CD4-positive, CD25-positive, alpha-beta regulatory T cell (primary cell): ENCODE results near the gene F2RL2. TPM values are rescaled to one million over a fixed set of nuclear protein-coding genes. Genes with fewer than 3 reads are reported as not detected.
"Not testable (repeated sequence)": the region's sequence is repeated elsewhere in the genome, so short reads cannot be mapped to it uniquely, and the experiment has no call there.

Experiments
- ATAC-seq, 2 donors: fragments of 150-1000 bp; cut with Tn5 transposase; one replicate each; pipeline ENCODE4 v1.10.0; 2021; ENCODE audit warnings: low read depth in 2 of 2, moderate number of reproducible peaks in 2 of 2, moderate library complexity in 1 of 2
- DNase-seq, 3 donors: peaks; one replicate each; pipeline versions ENCODE4 v3.0.0 to v3.0.0-alpha.2; 2012 to 2022; ENCODE audit warnings: mixed read lengths in 1 of 3
- H3K27ac ChIP-seq: one replicate; pipeline ENCODE4 v1.7.0; 2013; ENCODE audit warnings: mild to moderate bottlenecking, low read length; ENCODE audit not compliant: insufficient read depth, poor library complexity, severe bottlenecking
- H3K27me3 ChIP-seq: one replicate; pipeline ENCODE4 v1.7.0; 2013; ENCODE audit warnings: low read length; ENCODE audit not compliant: control insufficient read depth, insufficient read depth
- H3K36me3 ChIP-seq: one replicate; pipeline ENCODE4 v1.7.0; 2013; ENCODE audit warnings: mild to moderate bottlenecking, low read length, moderate library complexity; ENCODE audit not compliant: control insufficient read depth, insufficient read depth
- H3K4me1 ChIP-seq: 2 replicates; pipeline ENCODE4 v1.7.0; 2013; ENCODE audit warnings: mild to moderate bottlenecking, low read length; ENCODE audit not compliant: insufficient read depth, control insufficient read depth, poor library complexity, severe bottlenecking
- H3K4me3 ChIP-seq: one replicate; pipeline ENCODE4 v1.7.0; 2013; ENCODE audit warnings: low read depth, mild to moderate bottlenecking, low read length, moderate library complexity
- H3K9me3 ChIP-seq, 2 experiments: 1 replicate in 1 of 2; 2 replicates in 1 of 2; pipeline ENCODE4 v1.7.0; 2013; ENCODE audit warnings: low read length in 2 of 2, mild to moderate bottlenecking in 1 of 2, moderate library complexity in 1 of 2; ENCODE audit not compliant: control insufficient read depth in 2 of 2
- H3K27ac Mint-ChIP-seq, 3 donors: one replicate each; pipeline ENCODE4 v1.8.0; 2020 to 2022; ENCODE audit warnings: mild to moderate bottlenecking in 3 of 3, mixed read lengths in 3 of 3, moderate library complexity in 2 of 3
- H3K27me3 Mint-ChIP-seq: one replicate; pipeline ENCODE4 v1.8.0; 2022; ENCODE audit warnings: mild to moderate bottlenecking, mixed read lengths
- H3K36me3 Mint-ChIP-seq: one replicate; pipeline ENCODE4 v1.8.0; 2020; ENCODE audit warnings: mixed read lengths
- H3K4me1 Mint-ChIP-seq, 4 donors: one replicate each; pipeline ENCODE4 v1.8.0; 2020 to 2022; ENCODE audit warnings: mixed read lengths in 4 of 4, mild to moderate bottlenecking in 1 of 4
- H3K4me3 Mint-ChIP-seq, 4 donors: one replicate each; pipeline ENCODE4 v1.8.0; 2020 to 2022; ENCODE audit warnings: mild to moderate bottlenecking in 4 of 4, mixed read lengths in 4 of 4, moderate library complexity in 3 of 4
- H3K9me3 Mint-ChIP-seq, 7 donors: one replicate each; pipeline ENCODE4 v1.8.0; 2020 to 2022; ENCODE audit warnings: mixed read lengths in 7 of 7, mild to moderate bottlenecking in 3 of 7, moderate library complexity in 2 of 7
- polyA plus RNA-seq, 4 donors: library from polyadenylated mRNA; unstranded; fragments of 300-500 nt; fragmentation: Illumina TruSeq; gene quantifications; one replicate each; pipeline ENCODE4 v1.2.3, GENCODE V29; 2021
- total RNA-seq: library from RNA; stranded (reverse); gene quantifications from one replicate; pipeline ENCODE4 v1.2.3, GENCODE V29; 2022

The F2RL2 gene
- total and polyA plus RNA-seq, 5 donors from 2014 or later: 0.77 to 1.6 (median 0.83) TPM; not detected in 1

DNA sequence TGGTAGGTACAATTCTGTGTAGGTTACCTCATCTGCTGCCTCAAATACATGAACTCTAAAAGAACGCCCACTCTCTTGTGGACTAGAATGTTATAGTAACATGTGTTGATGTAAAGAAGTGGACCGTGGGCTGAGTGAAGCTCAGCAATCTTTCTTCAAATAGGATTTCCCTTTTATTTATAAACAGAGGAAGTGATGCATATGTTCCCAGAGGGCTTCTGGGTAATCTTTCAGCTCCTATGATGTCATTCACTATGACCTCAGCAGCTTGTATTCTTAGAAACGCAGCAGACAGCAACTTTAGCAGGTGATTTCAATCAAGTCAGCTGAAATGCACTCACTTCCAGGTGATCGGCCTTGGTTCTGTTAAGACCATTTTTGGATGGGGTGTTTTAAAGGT is 14.4 kb downstream of the F2RL2 start:
- H3K27ac ChIP-seq: peak overlapping the region; percentile 24
- Mint-ChIP-seq H3K27me3 (no peaks in the 10 kb centered on the region), H3K4me3 (no peak overlapping the region), H3K36me3 (peaks cover 76% of the 10 kb centered on the region), H3K27ac (peak overlapping the region in 2 of 3 donors; percentile 25 to 72), H3K4me1 (peaks cover 5 to 19% (median 9%) of the 10 kb centered on the region in 4 donors), H3K9me3 (no peaks in the 10 kb centered on the region)
- H3K27me3 ChIP-seq: no peaks in the 10 kb centered on the region
- ATAC-seq (peak; percentile 50 to 56), DNase-seq (peak in 2 of 3 donors; percentile 16 to 58)
- peaks cover 65% of the 10 kb centered on the region for H3K36me3 ChIP-seq
- no peaks in the 10 kb centered on the region for H3K9me3 ChIP-seq
- no peak overlapping the region for H3K4me3 ChIP-seq
- no peaks in the 10 kb centered on the region for H3K4me1 ChIP-seq

DNA sequence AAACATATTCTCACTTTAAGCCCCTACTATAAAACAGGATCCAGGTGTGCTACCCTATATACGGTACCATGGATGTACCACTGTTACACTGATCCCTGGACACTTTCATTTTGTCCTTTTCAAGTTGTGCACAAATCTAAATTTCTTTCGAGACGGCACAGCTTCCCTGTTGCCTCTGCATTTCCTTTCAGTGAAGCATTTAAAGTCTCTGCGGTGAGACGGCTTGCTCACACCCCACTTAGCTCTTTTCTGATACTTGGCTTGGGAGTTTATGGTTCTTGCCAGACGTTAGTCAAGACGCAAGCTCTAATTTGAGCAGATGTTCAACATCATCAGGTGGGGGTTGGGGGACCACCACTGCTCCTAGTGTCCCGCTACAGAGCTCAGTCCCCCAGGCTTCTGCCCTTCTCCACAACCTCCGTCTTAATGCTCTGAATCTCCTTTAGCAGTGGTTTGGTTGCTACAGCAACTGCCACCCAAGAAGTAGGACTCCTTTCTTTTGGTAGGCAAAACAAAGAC is 15.8 kb downstream of the F2RL2 start:
- Histone ChIP-seq H3K27ac (no peak overlapping the region), H3K36me3 (peaks cover 66% of the 10 kb centered on the region), H3K4me3 (no peak overlapping the region), H3K9me3 (no peaks in the 10 kb centered on the region), H3K4me1 (no peaks in the 10 kb centered on the region), H3K27me3 (no peaks in the 10 kb centered on the region)
- Mint-ChIP-seq H3K27ac (peak overlapping the region in 2 of 3 donors; percentile 0 to 78), H3K27me3 (no peaks in the 10 kb centered on the region), H3K36me3 (peaks cover 73% of the 10 kb centered on the region), H3K4me1 (peaks cover 8 to 22% (median 10%) of the 10 kb centered on the region in 4 donors), H3K4me3 (no peak overlapping the region), H3K9me3 (no peaks in the 10 kb centered on the region)
- no peak for DNase-seq
- no peak for ATAC-seq

GRCh38 chr5:76606701-76607100 is 16.5 kb downstream of the F2RL2 start:
- Histone ChIP-seq H3K27me3 (no peaks in the 10 kb centered on the region), H3K4me3 (no peak overlapping the region), H3K27ac (no peak overlapping the region), H3K36me3 (peaks cover 67% of the 10 kb centered on the region), H3K4me1 (no peaks in the 10 kb centered on the region), H3K9me3 (no peaks in the 10 kb centered on the region)
- Mint-ChIP-seq H3K4me3 (no peak overlapping the region), H3K4me1 (peaks cover 10 to 19% (median 12%) of the 10 kb centered on the region in 4 donors), H3K9me3 (no peaks in the 10 kb centered on the region), H3K36me3 (peaks cover 75% of the 10 kb centered on the region), H3K27me3 (no peaks in the 10 kb centered on the region), H3K27ac (peak overlapping the region in 1 of 3 donors; percentile 0)
- DNase-seq (no peak), ATAC-seq (no peak)

DNA sequence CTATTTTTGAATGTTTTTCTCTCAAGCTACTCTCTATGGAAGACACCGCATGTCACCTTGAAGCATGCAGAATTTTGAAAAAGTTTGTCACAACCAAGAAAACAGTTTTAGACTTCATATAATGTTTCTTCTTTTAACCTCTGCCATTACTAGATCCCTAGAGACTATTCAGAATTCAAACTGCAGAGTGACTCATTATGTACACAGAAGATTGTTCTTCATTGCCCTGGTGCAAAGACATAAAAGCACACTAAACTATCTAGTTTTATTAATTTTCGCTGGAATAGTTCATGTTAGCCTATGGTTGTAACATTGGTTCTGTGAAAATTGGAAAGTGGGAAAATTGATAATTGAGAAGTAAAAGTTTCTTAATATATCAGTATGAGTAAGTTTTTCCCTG is 18.4 kb downstream of the F2RL2 start:
- no peaks in the 10 kb centered on the region for H3K27me3 ChIP-seq
- ATAC-seq (no peak), DNase-seq (no peak)
- H3K4me3 ChIP-seq: no peak overlapping the region
- H3K27ac ChIP-seq: no peak overlapping the region
- Mint-ChIP-seq H3K27me3 (no peaks in the 10 kb centered on the region), H3K4me3 (no peak overlapping the region), H3K9me3 (no peaks in the 10 kb centered on the region), H3K27ac (no peak overlapping the region), H3K36me3 (peaks cover 78% of the 10 kb centered on the region), H3K4me1 (peaks cover 15 to 23% (median 17%) of the 10 kb centered on the region in 4 donors)
- H3K36me3 ChIP-seq: peaks cover 68% of the 10 kb centered on the region
- H3K9me3 ChIP-seq: no peaks in the 10 kb centered on the region
- H3K4me1 ChIP-seq: no peaks in the 10 kb centered on the region

- H3K27ac ChIP-seq, H3K27me3 Mint-ChIP-seq, H3K4me1 ChIP-seq, H3K27me3 ChIP-seq, H3K9me3 ChIP-seq, H3K27ac Mint-ChIP-seq, DNase-seq, ATAC-seq, H3K4me3 Mint-ChIP-seq, H3K9me3 Mint-ChIP-seq, H3K4me3 ChIP-seq: not testable (repeated sequence)
- peaks cover 77% of the 10 kb centered on the region for H3K36me3 ChIP-seq
- Mint-ChIP-seq H3K4me1 (peaks cover 17 to 23% (median 20%) of the 10 kb centered on the region in 4 donors), H3K36me3 (peaks cover 78% of the 10 kb centered on the region)
Measured at GRCh38 chr5:76603991-76604390, 19.2 kb downstream of the F2RL2 start.

- H3K9me3 Mint-ChIP-seq: no peaks in the 10 kb centered on the region
- Histone ChIP-seq H3K9me3 (no peaks in the 10 kb centered on the region), H3K4me1 (no peaks in the 10 kb centered on the region), H3K27me3 (no peaks in the 10 kb centered on the region), H3K4me3 (no peak overlapping the region), H3K36me3 (peaks cover 88% of the 10 kb centered on the region), H3K27ac (no peak overlapping the region)
- ATAC-seq (no peak), DNase-seq (no peak)
- H3K27ac Mint-ChIP-seq: no peak overlapping the region
- H3K27me3 Mint-ChIP-seq: no peaks in the 10 kb centered on the region
- H3K36me3 Mint-ChIP-seq: peaks cover 66% of the 10 kb centered on the region
- H3K4me1 Mint-ChIP-seq: peaks cover 10 to 22% (median 20%) of the 10 kb centered on the region in 4 donors
- no peak overlapping the region for H3K4me3 Mint-ChIP-seq
Measured at GRCh38 chr5:76602094-76602726, 21.0 kb downstream of the F2RL2 start.

- Histone ChIP-seq H3K27me3 (no peaks in the 10 kb centered on the region), H3K4me1 (no peaks in the 10 kb centered on the region), H3K36me3 (peaks cover 88% of the 10 kb centered on the region), H3K27ac (no peak overlapping the region), H3K4me3 (no peak overlapping the region), H3K9me3 (no peaks in the 10 kb centered on the region)
- Mint-ChIP-seq H3K9me3 (no peaks in the 10 kb centered on the region), H3K27me3 (no peaks in the 10 kb centered on the region), H3K4me3 (no peak overlapping the region), H3K4me1 (peaks cover 10 to 20% (median 15%) of the 10 kb centered on the region in 4 donors), H3K36me3 (peaks cover 62% of the 10 kb centered on the region), H3K27ac (peak overlapping the region in 1 of 3 donors; percentile 28)
- ATAC-seq (peak in 1 of 2 donors; percentile 69), DNase-seq (peak in 2 of 3 donors; percentile 41 to 70)
Measured at GRCh38 chr5:76601470-76601869, 21.7 kb downstream of the F2RL2 start.

DNA sequence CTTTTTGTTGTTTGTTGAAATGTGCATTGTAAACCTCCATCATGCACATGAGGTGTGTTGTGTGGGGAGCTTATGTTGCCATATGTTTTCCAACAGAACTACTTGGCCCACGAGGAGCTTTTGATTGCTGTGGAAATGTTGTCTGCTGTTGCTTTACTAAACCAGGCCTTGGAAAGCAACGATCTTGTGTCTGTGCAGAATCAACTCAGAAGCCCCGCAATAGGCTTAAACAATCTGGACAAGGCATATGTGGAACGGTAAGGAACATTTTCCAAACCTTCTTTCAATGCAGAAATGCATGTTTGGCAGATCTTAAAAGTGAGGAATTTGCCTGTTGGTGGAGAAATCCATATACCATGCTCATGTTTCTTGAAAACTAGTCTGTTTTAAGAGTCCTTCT is 22.5 kb downstream of the F2RL2 start:
- H3K27me3 Mint-ChIP-seq: no peaks in the 10 kb centered on the region
- no peak overlapping the region for H3K4me3 Mint-ChIP-seq
- Histone ChIP-seq H3K9me3 (no peaks in the 10 kb centered on the region), H3K27ac (no peak overlapping the region), H3K4me1 (no peaks in the 10 kb centered on the region), H3K36me3 (peaks cover 90% of the 10 kb centered on the region), H3K27me3 (no peaks in the 10 kb centered on the region), H3K4me3 (no peak overlapping the region)
- peaks cover 10 to 17% (median 13%) of the 10 kb centered on the region in 4 donors for H3K4me1 Mint-ChIP-seq
- H3K9me3 Mint-ChIP-seq: no peaks in the 10 kb centered on the region
- no peak for ATAC-seq
- DNase-seq: no peak
- peaks cover 60% of the 10 kb centered on the region for H3K36me3 Mint-ChIP-seq
- no peak overlapping the region for H3K27ac Mint-ChIP-seq
